Spleen (tissue), 7 donors: ENCODE measurements around the gene SYNDIG1L.

Experiments
- POLR2A ChIP-seq, 3 donors: fragments of 450-650 bp; IDR thresholded peaks; one replicate each; pipeline ENCODE4 v1.5.1; 2017; ENCODE audit warnings: antibody characterized with exemption in 3 of 3, mild to moderate bottlenecking in 1 of 3
- POLR2AphosphoS5 ChIP-seq, 3 donors: sonication (generic); formaldehyde crosslinking; IDR thresholded peaks; one replicate each; pipeline ENCODE4 v1.5.1; 2017; ENCODE audit warnings: antibody characterized with exemption in 3 of 3
- TF ChIP-seq, protein P1 (sequence below), 11 experiments: fragments of 200-600 bp in 7 of 11; fragments of 450-650 bp in 4 of 11; sonication (generic) in 4 of 11; IDR thresholded peaks in 8 of 11; conservative IDR thresholded peaks in 3 of 11; 1 replicate in 7 of 11; 2 replicates in 4 of 11; pipeline versions ENCODE4 v1.4.0 to v1.8.0; 2016 to 2021; ENCODE audit warnings: antibody characterized with exemption in 11 of 11, inconsistent platforms in 4 of 11, mild to moderate bottlenecking in 1 of 11
- donor health status: DM: no; HTN: no; CAD: no; lungs with moderate emphysema.
- donor health status: DM: no; HTN: no; CAD: no.
- donor health status: DM: no; HTN: no; CAD: no.

DNA sequence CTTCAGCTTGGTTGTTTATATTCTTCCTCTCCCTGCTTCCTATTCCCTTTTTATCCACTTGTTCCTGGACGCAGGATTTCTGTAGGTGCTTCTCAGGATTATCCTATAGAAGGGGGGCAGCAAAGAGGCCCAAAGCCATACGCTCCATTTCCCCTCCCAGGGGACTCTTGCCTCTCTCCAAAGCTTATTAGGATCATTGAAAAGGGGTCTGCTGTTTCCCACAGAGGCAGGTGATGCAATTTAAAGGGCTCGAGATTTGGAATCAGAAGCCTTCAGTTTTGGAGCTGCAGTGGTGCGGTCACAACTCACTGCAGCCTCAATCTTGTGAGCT lies 31.5 kb upstream of the SYNDIG1L start:
- TF ChIP-seq, protein P1, sequence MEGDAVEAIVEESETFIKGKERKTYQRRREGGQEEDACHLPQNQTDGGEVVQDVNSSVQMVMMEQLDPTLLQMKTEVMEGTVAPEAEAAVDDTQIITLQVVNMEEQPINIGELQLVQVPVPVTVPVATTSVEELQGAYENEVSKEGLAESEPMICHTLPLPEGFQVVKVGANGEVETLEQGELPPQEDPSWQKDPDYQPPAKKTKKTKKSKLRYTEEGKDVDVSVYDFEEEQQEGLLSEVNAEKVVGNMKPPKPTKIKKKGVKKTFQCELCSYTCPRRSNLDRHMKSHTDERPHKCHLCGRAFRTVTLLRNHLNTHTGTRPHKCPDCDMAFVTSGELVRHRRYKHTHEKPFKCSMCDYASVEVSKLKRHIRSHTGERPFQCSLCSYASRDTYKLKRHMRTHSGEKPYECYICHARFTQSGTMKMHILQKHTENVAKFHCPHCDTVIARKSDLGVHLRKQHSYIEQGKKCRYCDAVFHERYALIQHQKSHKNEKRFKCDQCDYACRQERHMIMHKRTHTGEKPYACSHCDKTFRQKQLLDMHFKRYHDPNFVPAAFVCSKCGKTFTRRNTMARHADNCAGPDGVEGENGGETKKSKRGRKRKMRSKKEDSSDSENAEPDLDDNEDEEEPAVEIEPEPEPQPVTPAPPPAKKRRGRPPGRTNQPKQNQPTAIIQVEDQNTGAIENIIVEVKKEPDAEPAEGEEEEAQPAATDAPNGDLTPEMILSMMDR (IDR thresholded peaks at IDR 0.05 in 8 of 11, conservative IDR thresholded peaks at IDR 0.05 in 3 of 11) = no peak
- no peak for TF ChIP-seq POLR2A (IDR thresholded peaks at IDR 0.05)
- no peak for TF ChIP-seq POLR2AphosphoS5 (IDR thresholded peaks at IDR 0.05)
